Uterus (tissue), 2 donors: ENCODE results near the gene INPP5D.

Source experiments
- POLR2A ChIP-seq, 2 donors: fragments of 450-650 bp; IDR thresholded peaks; one replicate each; pipeline ENCODE4 v1.6.1; 2016; ENCODE audit warnings: antibody characterized with exemption in 2 of 2, mild to moderate bottlenecking in 1 of 2, moderate library complexity in 1 of 2
- TF ChIP-seq, protein P1 (sequence below), 4 experiments: fragments of 200-600 bp in 2 of 4; fragments of 450-650 bp in 2 of 4; sonication (generic) in 2 of 4; IDR thresholded peaks; one replicate each; pipeline ENCODE4 v1.5.1; 2016 to 2019; ENCODE audit warnings: antibody characterized with exemption in 4 of 4, mild to moderate bottlenecking in 2 of 4, moderate library complexity in 1 of 4

DNA sequence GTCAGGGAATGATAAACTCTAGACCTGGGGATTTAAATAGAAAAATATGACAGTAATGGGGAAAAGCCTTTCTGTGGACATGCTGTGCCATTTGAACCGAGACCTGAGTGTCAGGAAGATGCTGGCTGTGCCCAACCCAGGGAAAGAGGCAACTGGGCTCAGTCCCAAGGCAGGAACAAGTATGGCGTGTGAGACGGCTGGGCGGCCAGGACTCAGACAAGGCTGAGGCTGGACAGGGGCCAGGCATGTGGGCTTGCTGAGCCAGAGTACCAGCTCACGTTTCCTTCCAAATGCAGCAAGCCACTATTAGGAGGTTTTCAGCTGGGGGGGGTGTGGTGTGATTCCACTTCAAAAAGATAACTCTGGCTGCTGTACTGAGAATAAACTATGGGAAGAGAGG lies 92.4 kb downstream of the INPP5D start:
- TF ChIP-seq, protein P1, sequence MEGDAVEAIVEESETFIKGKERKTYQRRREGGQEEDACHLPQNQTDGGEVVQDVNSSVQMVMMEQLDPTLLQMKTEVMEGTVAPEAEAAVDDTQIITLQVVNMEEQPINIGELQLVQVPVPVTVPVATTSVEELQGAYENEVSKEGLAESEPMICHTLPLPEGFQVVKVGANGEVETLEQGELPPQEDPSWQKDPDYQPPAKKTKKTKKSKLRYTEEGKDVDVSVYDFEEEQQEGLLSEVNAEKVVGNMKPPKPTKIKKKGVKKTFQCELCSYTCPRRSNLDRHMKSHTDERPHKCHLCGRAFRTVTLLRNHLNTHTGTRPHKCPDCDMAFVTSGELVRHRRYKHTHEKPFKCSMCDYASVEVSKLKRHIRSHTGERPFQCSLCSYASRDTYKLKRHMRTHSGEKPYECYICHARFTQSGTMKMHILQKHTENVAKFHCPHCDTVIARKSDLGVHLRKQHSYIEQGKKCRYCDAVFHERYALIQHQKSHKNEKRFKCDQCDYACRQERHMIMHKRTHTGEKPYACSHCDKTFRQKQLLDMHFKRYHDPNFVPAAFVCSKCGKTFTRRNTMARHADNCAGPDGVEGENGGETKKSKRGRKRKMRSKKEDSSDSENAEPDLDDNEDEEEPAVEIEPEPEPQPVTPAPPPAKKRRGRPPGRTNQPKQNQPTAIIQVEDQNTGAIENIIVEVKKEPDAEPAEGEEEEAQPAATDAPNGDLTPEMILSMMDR (IDR thresholded peaks at IDR 0.05), result no peak
- TF ChIP-seq POLR2A (IDR thresholded peaks at IDR 0.05), result no peak
